Measurements from ENCODE around the gene SLC39A10.

SLC39A10 gene

DNA sequence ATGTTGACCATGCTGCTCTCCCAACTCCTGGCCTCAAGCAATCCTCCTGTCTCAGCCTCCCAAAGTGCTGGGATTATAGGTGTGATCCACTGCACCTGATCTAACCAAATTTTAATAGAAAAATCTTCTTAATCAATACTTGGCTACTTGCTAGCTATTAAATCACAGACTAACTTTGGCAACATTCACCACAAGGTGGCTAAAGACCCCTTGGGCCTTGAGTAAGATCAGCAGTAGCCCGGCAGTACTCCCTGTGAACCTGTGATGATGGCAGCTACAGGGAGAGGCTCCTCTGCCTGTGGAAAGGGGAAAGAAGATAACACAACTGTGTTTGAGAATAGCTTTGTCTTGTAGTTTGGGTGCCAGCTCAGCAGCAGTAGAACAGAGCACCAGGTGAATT lies 102.9 kb downstream of the SLC39A10 start:
- H3K27ac ChIP-seq (ENCODE audit: low read depth, low read length) = no peak overlapping the region
- H3K9ac ChIP-seq (ENCODE audit: low read depth, low read length) = no peak overlapping the region
- H3K36me3 ChIP-seq (ENCODE audit: control insufficient read depth, insufficient read depth, low read length) = no peaks in the 10 kb centered on the region
- peaks cover 7% of the 10 kb centered on the region; the same call in 1 of the 2 replicates for H3K4me1 ChIP-seq (ENCODE audit: control insufficient read depth, insufficient read depth, low read length)
- no peak overlapping the region for H3K4me3 ChIP-seq (ENCODE audit: low read depth, low read length)
- no peaks in the 10 kb centered on the region for H3K27me3 ChIP-seq (ENCODE audit: control insufficient read depth, insufficient read depth, low read length)
- H3K9me3 ChIP-seq (ENCODE audit: control insufficient read depth, insufficient read depth, low read length) = peaks cover 2% of the 10 kb centered on the region; the same call in 1 of the 2 replicates

DNA sequence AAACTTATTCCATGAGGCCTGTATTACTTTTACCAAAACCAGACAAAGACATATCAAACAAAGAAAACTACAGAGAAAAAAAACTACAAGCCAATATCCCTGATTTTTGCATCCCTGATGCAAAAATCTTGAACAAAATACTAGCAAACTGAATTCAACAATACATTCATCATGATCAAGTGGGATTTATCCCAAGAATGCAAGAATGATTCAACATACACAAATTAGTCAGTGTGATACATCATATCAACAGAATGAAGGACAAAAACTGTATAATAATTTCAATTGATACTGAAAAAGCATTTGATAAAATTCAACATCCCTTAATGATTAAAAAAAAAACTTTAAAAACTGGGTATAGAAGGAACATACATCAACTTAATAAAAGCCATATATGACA lies 106.8 kb downstream of the SLC39A10 start:
- no peaks in the 10 kb centered on the region for H3K27me3 ChIP-seq (ENCODE audit: control insufficient read depth, insufficient read depth, low read length)
- H3K4me3 ChIP-seq (ENCODE audit: low read depth, low read length) = no peak overlapping the region
- H3K4me1 ChIP-seq (ENCODE audit: control insufficient read depth, insufficient read depth, low read length) = no peaks in the 10 kb centered on the region
- no peak overlapping the region for H3K9ac ChIP-seq (ENCODE audit: low read depth, low read length)
- no peak overlapping the region for H3K27ac ChIP-seq (ENCODE audit: low read depth, low read length)
- H3K36me3 ChIP-seq (ENCODE audit: control insufficient read depth, insufficient read depth, low read length) = no peaks in the 10 kb centered on the region
- H3K9me3 ChIP-seq (ENCODE audit: control insufficient read depth, insufficient read depth, low read length) = peaks cover 6% of the 10 kb centered on the region; the same call in 1 of the 2 replicates

DNA sequence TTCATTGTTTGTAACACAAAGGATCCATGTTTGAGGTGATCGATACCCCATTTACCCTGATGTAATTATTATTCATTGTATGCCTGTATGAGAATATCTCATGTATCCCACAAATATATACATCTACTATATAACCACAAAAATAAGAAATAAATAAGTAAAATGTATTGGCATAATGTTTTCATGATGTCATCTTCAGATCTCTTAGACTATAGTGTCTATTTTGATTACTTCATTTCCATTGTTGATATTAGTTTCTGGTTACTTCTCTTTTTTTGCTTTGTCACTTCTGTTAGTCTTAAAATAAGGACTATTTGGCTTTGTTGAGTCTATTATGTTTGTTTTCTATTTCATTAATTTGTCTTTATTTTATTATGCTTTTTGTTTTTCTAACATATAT lies 109.7 kb downstream of the SLC39A10 start:
- no peaks in the 10 kb centered on the region for H3K36me3 ChIP-seq (ENCODE audit: control insufficient read depth, insufficient read depth, low read length)
- H3K4me3 ChIP-seq (ENCODE audit: low read depth, low read length) = no peak overlapping the region
- no peaks in the 10 kb centered on the region for H3K4me1 ChIP-seq (ENCODE audit: control insufficient read depth, insufficient read depth, low read length)
- no peak overlapping the region for H3K9ac ChIP-seq (ENCODE audit: low read depth, low read length)
- H3K27me3 ChIP-seq (ENCODE audit: control insufficient read depth, insufficient read depth, low read length) = no peaks in the 10 kb centered on the region
- H3K27ac ChIP-seq (ENCODE audit: low read depth, low read length) = no peak overlapping the region
- H3K9me3 ChIP-seq (ENCODE audit: control insufficient read depth, insufficient read depth, low read length) = peaks cover 6% of the 10 kb centered on the region; the same call in 1 of the 2 replicates

- no peak overlapping the region for H3K4me3 ChIP-seq (ENCODE audit: low read depth, low read length)
- H3K4me1 ChIP-seq (ENCODE audit: control insufficient read depth, insufficient read depth, low read length) = no peaks in the 10 kb centered on the region
- H3K9me3 ChIP-seq (ENCODE audit: control insufficient read depth, insufficient read depth, low read length) = peaks cover 6% of the 10 kb centered on the region; the same call in 1 of the 2 replicates
- no peaks in the 10 kb centered on the region for H3K27me3 ChIP-seq (ENCODE audit: control insufficient read depth, insufficient read depth, low read length)
- no peak overlapping the region for H3K9ac ChIP-seq (ENCODE audit: low read depth, low read length)
- H3K36me3 ChIP-seq (ENCODE audit: control insufficient read depth, insufficient read depth, low read length) = no peaks in the 10 kb centered on the region
- H3K27ac ChIP-seq (ENCODE audit: low read depth, low read length) = no peak overlapping the region
These were observed 111.4 kb downstream of the SLC39A10 start for GRCh38 chr2:195768431-195768830.

DNA sequence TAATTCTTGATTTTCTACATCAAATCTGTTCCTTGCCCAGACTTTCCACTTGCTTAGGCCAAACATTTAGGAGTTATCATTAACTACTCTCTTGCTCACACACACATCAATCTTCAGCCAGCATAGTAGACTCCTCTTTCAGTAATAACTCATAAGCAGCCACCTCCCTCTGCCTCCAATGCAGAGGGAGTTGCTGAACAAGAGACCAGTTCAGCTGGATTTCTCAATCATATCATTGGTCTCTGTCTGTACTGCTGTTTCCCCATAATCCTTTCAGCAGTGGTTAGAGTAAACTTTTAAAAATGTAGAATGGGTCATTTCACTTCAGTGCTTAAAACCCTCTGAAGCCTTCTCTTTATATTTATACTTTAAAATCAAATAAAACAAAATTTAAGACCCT lies 112.9 kb downstream of the SLC39A10 start:
- no peak overlapping the region for H3K4me3 ChIP-seq (ENCODE audit: low read depth, low read length)
- H3K9me3 ChIP-seq (ENCODE audit: control insufficient read depth, insufficient read depth, low read length) = peaks cover 3% of the 10 kb centered on the region; the same call in 1 of the 2 replicates
- no peak overlapping the region for H3K9ac ChIP-seq (ENCODE audit: low read depth, low read length)
- peaks cover 6% of the 10 kb centered on the region; the same call in 1 of the 2 replicates for H3K4me1 ChIP-seq (ENCODE audit: control insufficient read depth, insufficient read depth, low read length)
- H3K36me3 ChIP-seq (ENCODE audit: control insufficient read depth, insufficient read depth, low read length) = no peaks in the 10 kb centered on the region
- H3K27me3 ChIP-seq (ENCODE audit: control insufficient read depth, insufficient read depth, low read length) = no peaks in the 10 kb centered on the region
- H3K27ac ChIP-seq (ENCODE audit: low read depth, low read length) = no peak overlapping the region

GRCh38 chr2:195779491-195779890 lies 122.5 kb downstream of the SLC39A10 start:
- H3K9me3 ChIP-seq (ENCODE audit: control insufficient read depth, insufficient read depth, low read length) = no peaks in the 10 kb centered on the region
- H3K27ac ChIP-seq (ENCODE audit: low read depth, low read length) = no peak overlapping the region
- peaks cover 14% of the 10 kb centered on the region; the same call in 1 of the 2 replicates for H3K4me1 ChIP-seq (ENCODE audit: control insufficient read depth, insufficient read depth, low read length)
- H3K4me3 ChIP-seq (ENCODE audit: low read depth, low read length) = no peak overlapping the region
- no peak overlapping the region for H3K9ac ChIP-seq (ENCODE audit: low read depth, low read length)
- H3K36me3 ChIP-seq (ENCODE audit: control insufficient read depth, insufficient read depth, low read length) = no peaks in the 10 kb centered on the region
- no peaks in the 10 kb centered on the region for H3K27me3 ChIP-seq (ENCODE audit: control insufficient read depth, insufficient read depth, low read length)

- H3K9ac ChIP-seq (ENCODE audit: low read depth, low read length) = no peak overlapping the region
These were observed 125.1 kb downstream of the SLC39A10 start for GRCh38 chr2:195782156-195782555.

More at GRCh38 chr2:195782156-195782555, 125.1 kb downstream of the SLC39A10 start:
- Histone ChIP-seq H3K4me3 (ENCODE audit: low read depth, low read length) (no peak overlapping the region), H3K27me3 (ENCODE audit: control insufficient read depth, insufficient read depth, low read length) (no peaks in the 10 kb centered on the region), H3K36me3 (ENCODE audit: control insufficient read depth, insufficient read depth, low read length) (no peaks in the 10 kb centered on the region), H3K9me3 (ENCODE audit: control insufficient read depth, insufficient read depth, low read length) (no peaks in the 10 kb centered on the region), H3K27ac (ENCODE audit: low read depth, low read length) (no peak overlapping the region), H3K4me1 (ENCODE audit: control insufficient read depth, insufficient read depth, low read length) (no peaks in the 10 kb centered on the region)

Measured in HUES48 (cell line).